NB4 (cell line): Measurements from ENCODE around the gene LGALS4.

Source experiments
- CTCF ChIP-seq: IDR thresholded peaks from one replicate; pipeline ENCODE4 v1.5.1; 2012; ENCODE audit warnings: low read depth, low read length
- MAX ChIP-seq: IDR thresholded peaks from 2 replicates; pipeline ENCODE4 v1.6.1; 2011; ENCODE audit warnings: low read depth, low read length

- TF ChIP-seq CTCF (no peak), MAX (no peak)
Measured at GRCh38 chr19:38816131-38816750, 3.5 kb upstream of the LGALS4 start.
